HG02973 (cell line): ENCODE results near the gene PLEKHF1.

ENCODE experiments used
- ATAC-seq: cut with Tn5 transposase; IDR thresholded peaks from one replicate; pipeline ENCODE4 v1.9.1; 2021; ENCODE audit warnings: moderate library complexity; ENCODE audit not compliant: unreplicated experiment

Gene PLEKHF1

DNA sequence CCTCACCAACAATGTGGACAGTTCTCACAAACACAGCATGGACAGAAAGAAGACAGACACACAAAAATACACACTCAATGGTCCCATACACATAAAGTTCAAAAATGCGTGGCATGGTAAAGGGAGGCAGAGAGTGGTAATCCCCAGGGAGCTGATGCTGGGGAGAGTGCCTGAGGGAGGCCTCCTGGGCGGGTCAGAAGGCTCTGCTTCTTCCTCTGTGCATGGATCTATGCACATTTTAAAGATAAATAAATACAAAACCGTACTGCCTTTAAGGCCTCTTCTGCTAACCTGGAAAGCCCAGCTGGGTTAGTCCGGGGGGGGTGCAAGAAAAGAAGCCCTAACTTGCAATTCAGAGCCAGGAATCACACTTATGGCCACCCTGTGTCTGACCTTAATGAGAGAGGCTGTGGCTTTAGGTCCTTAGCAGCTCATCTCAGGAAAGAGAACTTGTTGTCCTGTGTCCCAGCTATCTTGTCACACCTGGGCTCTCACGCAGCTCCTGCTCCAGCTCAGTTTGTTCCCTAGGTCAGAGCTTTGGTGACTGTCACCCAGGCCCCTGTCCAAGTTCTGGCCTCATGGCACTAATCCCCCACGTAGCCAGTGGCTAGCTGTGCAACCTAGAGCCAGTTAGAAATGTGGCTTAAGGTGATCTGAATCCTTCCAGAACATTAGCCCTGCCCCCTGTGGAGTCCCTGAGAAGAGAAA lies 30.7 kb upstream of the PLEKHF1 start:
- ATAC-seq, result no peak

DNA sequence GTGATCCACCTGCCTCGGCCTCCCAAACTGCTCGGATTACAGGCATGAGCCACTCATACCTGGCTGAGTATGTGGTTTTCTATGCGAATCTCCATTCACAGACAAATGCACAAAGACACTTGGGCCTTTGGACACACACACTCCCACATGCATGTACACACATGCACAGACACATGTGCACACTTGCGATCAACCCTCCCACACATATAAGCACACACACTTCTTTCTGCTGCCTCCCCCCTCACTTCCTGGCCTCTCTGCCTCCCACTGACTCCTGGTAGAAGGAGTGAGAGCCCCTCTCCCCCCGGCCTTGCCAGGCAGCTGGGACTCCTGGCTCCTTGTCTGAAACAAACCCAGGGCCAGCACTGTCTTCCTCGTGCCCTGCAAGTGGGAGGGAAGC lies 29.3 kb upstream of the PLEKHF1 start:
- no peak for ATAC-seq

DNA sequence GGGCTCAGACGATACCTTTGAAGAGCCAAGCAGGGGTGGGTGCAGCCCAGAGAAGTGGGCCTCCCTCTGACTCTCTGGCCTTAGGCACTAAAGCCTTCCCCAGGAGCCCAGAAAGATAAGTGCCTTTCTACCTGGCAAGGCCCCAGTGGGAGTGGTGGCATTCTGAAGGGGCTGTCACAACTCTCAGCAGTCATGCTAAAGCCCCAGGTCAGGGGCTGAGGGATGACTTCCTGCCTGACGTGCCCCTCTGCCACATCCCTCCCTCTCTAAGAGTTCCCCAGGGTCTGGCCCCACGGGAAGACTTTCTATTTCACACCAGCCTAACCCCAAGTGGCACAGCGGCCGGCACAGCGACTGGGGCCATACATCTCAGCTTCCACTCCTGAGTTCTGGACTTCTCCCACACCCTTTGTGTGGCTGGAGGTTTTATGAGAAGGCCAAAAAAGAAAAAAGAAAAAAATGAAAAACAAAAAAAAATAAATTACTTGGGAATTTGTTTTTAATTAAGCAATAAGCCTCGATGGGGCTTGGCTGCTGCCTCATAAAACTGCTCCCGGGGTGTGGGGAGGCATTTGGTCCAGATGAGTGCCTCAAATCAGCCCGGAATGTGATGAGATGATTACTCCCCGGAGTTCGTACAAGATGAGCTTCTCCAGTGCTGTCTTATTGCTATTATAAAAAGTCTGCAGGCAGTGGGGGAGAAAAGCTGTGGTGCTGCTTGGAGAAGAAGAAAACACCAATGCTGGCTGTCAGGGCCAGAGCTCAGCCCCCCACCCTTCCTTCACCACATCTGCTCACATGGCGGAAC lies 28.5 kb upstream of the PLEKHF1 start:
- ATAC-seq, result no peak

DNA sequence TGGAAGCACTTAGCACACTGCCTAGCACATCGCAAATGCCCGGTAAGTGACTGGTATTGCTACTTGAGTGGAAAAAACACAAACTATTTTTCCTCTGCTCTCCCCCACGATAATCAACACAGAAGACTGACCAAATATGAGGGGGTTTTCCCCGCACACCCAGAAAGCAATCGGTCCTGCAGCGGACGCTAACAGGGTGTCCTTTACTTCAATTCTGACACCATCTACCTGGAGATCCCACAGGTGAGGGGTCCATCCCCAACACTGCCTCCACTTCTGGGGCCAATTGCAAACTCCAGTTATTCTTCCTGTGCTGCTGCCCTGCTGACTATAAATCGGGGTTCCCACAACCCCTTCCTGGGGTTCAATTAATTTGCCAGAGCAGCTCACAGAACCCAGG lies 26.2 kb upstream of the PLEKHF1 start:
- no peak for ATAC-seq

DNA sequence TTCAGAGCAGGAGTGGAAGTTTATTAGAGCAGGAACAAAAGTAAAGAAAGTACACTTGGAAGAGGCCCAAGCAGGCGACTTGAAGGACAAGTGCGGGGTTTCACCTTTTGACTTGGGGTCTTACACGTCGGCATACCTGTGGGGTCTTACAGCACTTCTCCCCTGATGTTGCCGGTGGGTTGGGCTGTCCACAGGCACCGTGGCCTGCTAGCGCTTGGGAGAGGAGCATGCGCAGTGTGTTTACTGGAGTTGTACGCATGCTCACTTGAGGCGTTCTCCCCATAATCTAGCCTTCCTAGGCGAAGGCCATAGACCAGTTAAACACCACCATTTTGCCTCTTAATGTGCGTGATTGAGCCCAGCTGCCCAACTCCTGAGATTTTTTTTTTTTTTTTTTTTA lies 25.0 kb upstream of the PLEKHF1 start:
- no peak for ATAC-seq

DNA sequence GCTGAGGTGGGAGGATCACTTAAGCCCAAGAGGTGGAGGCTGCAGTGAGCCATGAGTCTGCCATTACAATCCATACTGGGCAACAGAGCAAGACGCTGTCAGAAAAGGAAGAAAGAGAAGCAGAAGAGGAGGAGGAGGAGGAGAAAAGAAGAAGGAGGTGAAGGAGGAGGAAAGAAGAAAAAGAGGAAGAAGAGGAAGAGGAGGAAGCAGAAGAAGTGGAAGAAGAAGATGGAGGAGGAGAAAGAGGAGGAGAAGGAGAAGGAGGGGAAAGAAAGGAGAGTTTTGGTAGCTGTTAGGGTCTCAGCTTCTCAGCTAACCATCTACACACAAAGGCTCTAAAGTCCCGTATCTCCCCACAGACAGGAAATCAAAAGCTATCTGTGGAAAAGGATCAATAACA lies 23.7 kb upstream of the PLEKHF1 start:
- ATAC-seq, result no peak

DNA sequence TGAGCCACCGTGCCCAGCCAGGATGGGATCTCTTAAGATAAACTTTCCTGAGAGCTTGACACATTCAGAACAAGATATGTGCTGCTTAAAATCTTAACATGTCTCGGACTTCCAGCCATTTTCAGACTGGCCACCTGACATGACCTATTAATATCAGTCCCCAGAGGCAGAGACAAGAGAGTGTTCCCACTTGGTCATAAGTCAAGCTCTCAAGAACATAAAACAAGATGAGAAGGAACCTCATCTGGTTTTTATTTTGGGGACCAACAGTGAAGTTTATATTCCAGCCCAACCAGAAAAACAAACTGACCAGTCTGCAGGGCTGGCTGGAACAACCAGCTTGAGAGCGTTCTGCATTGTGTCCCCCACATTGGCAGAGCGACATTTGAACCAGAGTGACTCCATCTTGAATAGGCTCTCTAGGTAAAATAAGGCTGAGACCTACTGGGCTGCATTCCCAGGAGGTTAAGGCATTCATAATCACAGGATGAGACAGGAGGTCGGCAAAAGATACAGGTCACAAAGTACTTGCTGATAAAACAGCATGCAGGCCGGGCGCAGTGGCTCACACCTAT lies 21.8 kb upstream of the PLEKHF1 start:
- no peak for ATAC-seq

DNA sequence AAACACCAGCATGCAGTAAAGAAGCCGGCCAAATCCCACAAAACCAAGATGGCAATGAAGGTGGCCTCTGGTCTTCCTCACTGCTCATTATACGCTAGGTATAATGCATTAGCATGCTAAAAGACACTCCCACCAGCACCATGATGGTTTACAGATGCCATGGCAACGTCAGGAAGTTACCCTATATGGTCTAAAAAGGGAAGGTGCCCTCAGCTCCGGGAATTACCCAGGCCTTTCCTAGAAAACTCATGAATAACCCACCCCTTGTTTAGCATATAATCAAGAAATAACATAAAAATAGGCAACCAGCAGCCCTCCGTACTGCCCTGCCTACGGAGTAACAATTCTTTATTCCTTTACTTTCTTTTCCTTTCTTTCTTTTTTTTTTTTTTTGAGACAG lies 21.1 kb upstream of the PLEKHF1 start:
- no peak for ATAC-seq

DNA sequence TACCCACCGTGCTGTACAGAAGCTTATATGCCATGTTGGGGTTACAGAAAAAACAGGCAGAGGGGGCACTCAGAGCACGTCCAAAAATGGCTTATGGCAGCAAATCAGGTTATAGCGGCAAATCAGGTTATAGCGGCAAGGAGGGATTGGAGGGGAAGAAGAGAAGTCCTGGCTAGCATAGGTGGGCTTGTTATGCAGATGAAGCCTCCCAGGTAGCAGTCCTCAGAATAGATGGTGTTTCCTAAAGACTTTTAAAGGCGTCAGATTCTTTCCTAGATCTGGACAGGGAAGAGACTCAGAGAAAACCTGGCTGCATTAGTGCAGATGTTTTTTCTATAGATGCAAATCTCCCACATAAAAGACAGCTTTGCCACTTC lies 19.8 kb upstream of the PLEKHF1 start:
- ATAC-seq, result no peak

DNA sequence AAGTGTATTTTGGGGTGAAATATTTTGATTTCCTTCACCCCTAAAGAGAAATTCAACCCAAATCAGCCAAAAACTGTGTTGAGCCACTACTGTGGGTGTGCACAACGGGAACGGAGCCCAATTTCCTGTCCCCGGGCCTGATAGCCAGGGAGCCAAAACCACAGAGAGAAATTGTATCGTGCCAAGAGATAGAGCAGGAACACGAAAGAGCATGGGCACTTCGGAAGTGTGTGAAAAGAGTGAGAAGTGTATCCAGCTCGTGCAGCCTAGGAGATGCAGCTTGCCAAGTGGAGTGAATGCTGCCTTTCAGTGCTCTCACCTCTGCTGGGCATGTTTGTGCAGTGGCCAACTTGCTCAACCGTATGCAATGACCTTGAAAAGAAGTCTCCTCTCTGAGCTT lies 19.4 kb upstream of the PLEKHF1 start:
- no peak for ATAC-seq

DNA sequence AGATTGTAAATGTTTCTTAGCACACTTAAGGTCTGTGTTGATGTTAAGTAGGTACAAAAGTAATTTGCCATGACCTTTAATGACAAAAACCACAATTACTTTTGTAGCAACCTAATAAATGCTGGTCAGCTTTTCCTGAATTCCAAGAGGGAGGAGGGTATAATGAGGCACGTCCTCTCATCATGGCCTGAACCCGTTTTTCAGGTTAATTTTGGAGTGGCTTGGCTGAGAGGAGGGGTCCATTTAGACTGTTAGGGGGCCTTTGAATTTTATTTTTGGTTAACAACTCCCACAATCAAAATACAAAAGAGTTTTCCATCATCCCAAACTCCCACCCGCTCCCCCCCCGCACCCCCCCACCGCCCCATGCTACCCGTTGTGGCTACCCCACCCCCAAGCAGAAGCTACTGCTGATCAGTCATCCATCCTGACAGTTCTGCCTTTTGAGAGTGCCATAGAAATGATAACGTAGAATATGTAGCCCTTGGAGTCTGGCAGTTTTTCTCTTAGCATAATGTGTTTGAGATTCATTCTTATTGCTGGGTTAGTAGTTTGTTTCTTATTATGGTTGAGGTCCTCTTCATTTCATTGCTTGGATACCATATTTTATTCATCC lies 14.4 kb upstream of the PLEKHF1 start:
- no peak for ATAC-seq

DNA sequence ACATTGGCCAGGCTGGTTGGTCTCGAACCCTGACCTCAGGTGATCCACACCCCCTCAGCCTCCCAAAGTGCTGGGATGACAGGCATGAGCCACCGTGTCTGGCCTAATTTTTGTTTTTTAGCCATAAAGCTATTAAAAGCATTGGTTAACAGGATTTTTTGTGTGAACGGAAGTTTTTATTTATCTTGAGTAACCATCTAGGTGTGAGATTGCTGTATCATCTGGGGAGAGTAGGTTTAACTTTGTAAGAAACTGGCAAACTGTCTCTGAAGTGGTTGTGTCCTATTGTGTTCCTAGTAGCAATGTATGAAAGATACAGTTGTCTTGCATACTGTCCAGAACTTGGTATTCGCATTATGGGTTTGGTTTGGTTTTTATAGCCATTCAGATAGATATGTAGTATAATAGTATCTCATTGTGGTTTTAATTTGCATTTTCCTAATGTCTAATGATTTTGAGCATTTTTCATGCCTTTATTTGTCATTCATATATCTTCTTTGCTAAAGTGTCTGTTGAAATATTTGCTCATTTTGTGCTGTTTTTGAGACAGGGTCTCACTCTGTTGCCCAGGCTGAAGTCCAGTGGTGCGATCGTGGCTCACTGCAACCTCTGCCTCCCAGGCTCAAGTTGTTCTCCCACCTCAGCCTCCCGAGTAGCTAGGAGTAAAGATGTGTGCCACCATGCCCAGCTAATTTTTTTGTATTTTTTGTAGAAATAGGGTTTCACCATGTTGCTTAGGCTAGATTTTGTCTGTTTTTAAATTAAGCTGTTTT lies 13.5 kb upstream of the PLEKHF1 start:
- ATAC-seq, result no peak

DNA sequence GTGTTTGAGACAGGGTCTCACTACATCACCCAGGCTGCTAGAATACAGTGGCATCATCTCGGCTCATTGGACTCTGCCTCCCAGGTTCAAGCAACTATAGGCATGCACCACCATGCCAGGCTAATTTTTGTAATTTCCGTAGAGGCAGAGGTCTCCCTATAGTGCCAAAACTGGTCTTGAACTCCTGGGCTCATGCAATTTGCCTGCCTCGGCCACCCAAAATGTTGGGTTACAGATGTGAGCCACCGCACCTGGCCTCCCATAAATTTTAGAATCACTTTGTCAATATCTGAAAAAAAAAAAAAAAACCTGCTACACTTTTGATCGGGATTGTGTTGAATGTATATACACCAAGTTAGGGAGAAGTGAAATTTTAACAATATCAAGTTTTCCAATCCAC lies 11.9 kb upstream of the PLEKHF1 start:
- ATAC-seq, result no peak

DNA sequence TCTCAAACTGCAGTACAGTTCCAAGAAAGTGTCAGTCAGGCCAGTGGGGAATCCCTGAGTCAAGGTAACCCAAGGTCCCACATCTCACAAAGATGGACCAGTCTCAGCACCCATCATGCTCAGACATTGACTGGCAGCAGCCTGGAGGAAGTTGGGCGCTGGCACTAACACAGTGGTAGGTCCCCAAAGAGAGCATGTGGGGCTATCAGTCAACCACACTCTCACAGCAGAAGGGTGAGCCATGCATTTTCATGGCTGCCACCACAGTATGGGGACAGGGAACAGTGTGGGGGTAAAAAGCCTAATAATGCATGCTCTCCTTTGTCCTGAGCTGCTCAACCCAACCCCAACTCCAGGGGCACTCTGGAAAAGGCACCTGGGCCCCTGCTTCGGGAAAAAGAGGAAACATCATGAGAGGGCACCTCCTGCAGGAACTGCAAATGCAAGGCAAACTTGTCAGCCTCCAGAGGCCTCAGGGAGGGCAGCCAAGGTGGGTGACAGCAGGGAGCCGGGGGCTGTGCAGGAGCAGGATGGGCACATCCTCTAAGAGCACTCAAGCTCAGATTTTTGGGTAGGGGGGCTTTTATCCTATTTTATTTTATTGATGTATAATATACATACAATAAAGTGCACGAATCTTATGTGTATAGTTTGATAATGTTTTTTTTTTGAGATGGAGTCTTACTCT lies 9.5 kb upstream of the PLEKHF1 start:
- ATAC-seq, result no peak

DNA sequence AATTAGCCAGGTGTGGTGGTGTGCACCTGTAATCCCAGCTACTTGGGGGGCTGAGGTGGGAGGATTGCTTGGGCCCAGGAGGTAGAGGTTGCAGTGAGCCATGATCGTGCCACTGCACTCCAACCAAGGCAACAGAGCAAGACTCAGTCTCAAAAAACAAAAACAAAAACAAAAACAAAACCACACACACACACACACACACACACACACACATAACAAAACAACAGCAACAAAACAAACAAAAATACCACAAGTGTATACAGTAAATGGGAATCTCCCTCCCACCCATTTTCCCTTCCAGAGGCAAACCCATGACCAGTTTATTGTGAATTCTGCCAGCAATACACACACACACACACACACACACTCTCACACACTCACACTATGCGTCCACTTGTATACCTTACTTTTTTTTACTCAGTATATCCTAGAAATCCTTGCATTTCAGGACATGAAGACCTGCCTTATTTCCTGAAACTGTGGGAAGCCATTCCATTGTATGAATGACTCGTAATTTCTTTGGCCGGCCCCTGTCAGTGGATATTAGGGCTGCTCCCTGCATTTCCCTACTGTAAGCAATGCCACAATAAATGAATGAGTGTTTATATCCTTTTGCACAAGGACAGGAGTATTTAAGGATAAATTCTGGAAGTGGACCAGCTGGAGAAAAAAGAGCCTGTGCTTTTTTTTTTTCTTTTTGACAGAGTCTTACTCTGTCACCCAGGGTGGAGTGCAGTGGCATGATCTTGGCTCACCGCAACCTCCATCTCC lies 6.9 kb upstream of the PLEKHF1 start:
- no peak for ATAC-seq

DNA sequence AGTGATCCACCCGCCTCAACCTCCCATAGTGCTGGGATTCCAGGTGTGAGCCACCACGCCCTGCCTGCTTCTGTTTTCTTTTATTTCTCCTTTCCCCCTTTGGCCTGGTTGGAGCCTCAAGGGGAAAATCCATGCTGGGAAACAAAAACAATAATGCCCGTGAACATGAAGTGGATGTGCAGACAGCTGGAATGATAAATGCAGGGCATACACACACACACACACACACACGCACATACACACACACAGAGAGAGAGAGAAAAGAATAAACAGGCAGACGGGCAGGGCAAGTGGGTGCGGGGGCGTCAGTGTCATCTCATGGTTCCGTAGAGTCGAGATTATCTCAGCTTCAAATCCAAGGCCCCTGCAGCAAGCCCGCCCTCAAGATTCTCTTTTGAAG lies 4.4 kb upstream of the PLEKHF1 start:
- ATAC-seq, result no peak

DNA sequence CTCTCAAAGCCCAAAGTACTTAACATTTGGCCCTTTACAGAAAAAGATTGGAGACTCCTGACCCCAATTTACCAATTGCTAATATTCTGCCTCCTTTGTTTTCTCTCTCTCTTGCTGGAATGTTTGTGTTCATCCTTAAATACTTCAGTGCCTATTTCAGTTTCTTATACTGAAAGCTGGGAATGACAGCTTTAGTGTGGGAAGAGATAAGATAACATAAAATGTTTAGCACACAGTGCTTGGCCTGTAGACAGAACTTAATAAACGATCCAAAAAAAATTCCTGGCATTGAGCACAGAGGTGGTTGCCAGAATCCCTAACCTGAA lies 3.0 kb upstream of the PLEKHF1 start:
- no peak for ATAC-seq

DNA sequence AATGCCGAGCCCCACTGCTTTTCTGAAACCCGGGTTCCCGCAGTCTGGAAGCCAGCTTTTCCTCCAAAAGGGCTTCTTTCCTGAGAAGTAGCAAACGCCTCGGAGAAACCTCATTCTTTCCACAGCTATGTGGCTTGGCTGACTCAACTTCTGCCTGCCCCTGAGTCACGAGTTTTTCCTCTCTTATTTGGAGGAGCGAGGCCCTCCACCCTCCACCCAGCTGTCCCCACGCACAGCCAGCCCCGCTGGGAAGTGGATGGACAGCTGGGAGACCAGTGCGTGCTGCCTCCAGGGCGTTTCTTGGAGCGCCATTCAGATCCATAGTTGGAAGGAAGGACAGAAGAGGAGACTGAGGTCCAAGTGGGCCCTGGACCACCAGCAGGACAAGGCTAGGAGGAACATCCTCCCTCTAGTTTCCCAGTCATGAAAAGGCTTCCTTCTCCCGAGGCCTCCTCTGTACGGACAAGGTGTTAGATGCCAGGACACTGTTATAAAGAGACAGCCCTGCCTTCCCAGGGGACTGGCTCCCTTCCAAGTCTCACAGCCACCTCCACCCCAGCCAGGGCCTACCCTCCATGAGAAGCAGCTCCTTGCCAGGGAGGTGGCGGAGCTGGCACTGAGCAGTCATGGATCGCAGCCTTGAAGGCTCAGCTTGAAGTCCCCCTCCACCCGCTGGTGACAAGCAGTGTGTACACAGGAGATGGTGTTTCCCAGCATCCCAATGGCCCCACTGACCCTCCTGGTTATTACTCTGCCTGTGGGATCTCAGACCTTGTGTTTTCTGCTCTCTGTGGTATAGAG lies 2.5 kb upstream of the PLEKHF1 start:
- no peak for ATAC-seq
